H9 (cell line): ENCODE measurements around the gene NUDT8. TPM values are rescaled to one million over a fixed set of nuclear protein-coding genes. Genes with fewer than 3 reads are reported as not detected.

Source experiments
- DNase-seq: peaks from one replicate; pipeline ENCODE4 v3.0.0-alpha.2; 2017
- H2AFZ ChIP-seq: one replicate; pipeline ENCODE4 v1.6.1; 2013; ENCODE audit warnings: mild to moderate bottlenecking, low read length, control low read depth, moderate library complexity
- H2AK5ac ChIP-seq: 2 replicates; pipeline ENCODE4 v1.6.1; 2013; ENCODE audit warnings: low read length, control low read depth, mixed read lengths; ENCODE audit not compliant: insufficient read length
- H2BK120ac ChIP-seq: one replicate; pipeline ENCODE4 v1.6.1; 2013; ENCODE audit warnings: low read depth, mild to moderate bottlenecking, low read length, control low read depth, inconsistent platforms; ENCODE audit not compliant: poor library complexity, severe bottlenecking
- H2BK12ac ChIP-seq: 2 replicates; pipeline ENCODE4 v1.6.1; 2013; ENCODE audit warnings: low read length, control low read depth, mixed read lengths, low read depth; ENCODE audit not compliant: insufficient read length
- H2BK15ac ChIP-seq: 2 replicates; pipeline ENCODE4 v1.6.1; 2013; ENCODE audit warnings: low read depth, low read length, control low read depth
- H2BK20ac ChIP-seq: one replicate; pipeline ENCODE4 v1.6.1; 2013; ENCODE audit warnings: low read depth, mild to moderate bottlenecking, low read length, control low read depth, inconsistent platforms; ENCODE audit not compliant: poor library complexity, severe bottlenecking
- H2BK5ac ChIP-seq: 2 replicates; pipeline ENCODE4 v1.6.1; 2013; ENCODE audit warnings: low read length, control low read depth, mixed read lengths; ENCODE audit not compliant: insufficient read length
- H3K14ac ChIP-seq: 2 replicates; pipeline ENCODE4 v1.6.1; 2013; ENCODE audit warnings: low read length, control low read depth; ENCODE audit not compliant: insufficient read depth
- H3K18ac ChIP-seq: 2 replicates; pipeline ENCODE4 v1.6.1; 2013; ENCODE audit warnings: low read depth, mild to moderate bottlenecking, mixed read lengths, low read length, control low read depth; ENCODE audit not compliant: insufficient read length
- H3K23ac ChIP-seq: 2 replicates; pipeline ENCODE4 v1.6.1; 2013; ENCODE audit warnings: low read length, control low read depth, mixed read lengths, low read depth; ENCODE audit not compliant: insufficient read length
- H3K23me2 ChIP-seq: 2 replicates; pipeline ENCODE4 v1.6.1; 2013; ENCODE audit warnings: low read depth, mild to moderate bottlenecking, mixed read lengths, low read length, control low read depth; ENCODE audit not compliant: insufficient read length, poor library complexity, severe bottlenecking
- H3K27ac ChIP-seq: 2 replicates; pipeline ENCODE4 v1.5.1; 2013; ENCODE audit warnings: low read length, control low read depth, mixed read lengths, low read depth; ENCODE audit not compliant: insufficient read length
- H3K27me3 ChIP-seq: 2 replicates; pipeline ENCODE4 v1.6.1; 2013; ENCODE audit warnings: low read length, control low read depth, inconsistent platforms; ENCODE audit not compliant: insufficient read depth
- H3K4ac ChIP-seq: 2 replicates; pipeline ENCODE4 v1.6.1; 2013; ENCODE audit warnings: low read depth, mild to moderate bottlenecking, control low read depth, inconsistent platforms, low read length, moderate library complexity
- H3K4me1 ChIP-seq: 2 replicates; pipeline ENCODE4 v1.6.1; 2013; ENCODE audit warnings: low read length, control low read depth, inconsistent platforms; ENCODE audit not compliant: insufficient read depth
- H3K4me2 ChIP-seq: 2 replicates; pipeline ENCODE4 v1.6.1; 2013; ENCODE audit warnings: low read length, control low read depth, mixed read lengths; ENCODE audit not compliant: insufficient read length, insufficient read depth
- H3K56ac ChIP-seq: 2 replicates; pipeline ENCODE4 v1.6.1; 2013; ENCODE audit warnings: low read depth, mild to moderate bottlenecking, mixed read lengths, low read length, control low read depth; ENCODE audit not compliant: insufficient read length
- H3K79me1 ChIP-seq: 2 replicates; pipeline ENCODE4 v1.6.1; 2013; ENCODE audit warnings: low read depth, mild to moderate bottlenecking, moderate library complexity, low read length, control low read depth, inconsistent platforms; ENCODE audit not compliant: insufficient read depth, poor library complexity, severe bottlenecking
- H3K79me2 ChIP-seq: 2 replicates; pipeline ENCODE4 v1.6.1; 2013; ENCODE audit warnings: low read length, control low read depth, inconsistent platforms; ENCODE audit not compliant: insufficient read depth
- H3K9ac ChIP-seq: 2 replicates; pipeline ENCODE4 v1.6.1; 2013; ENCODE audit warnings: low read length, control low read depth, mixed read lengths; ENCODE audit not compliant: insufficient read length; ENCODE audit errors: extremely low read depth
- H3K9me3 ChIP-seq: one replicate; pipeline ENCODE4 v1.6.1; 2013; ENCODE audit warnings: low read depth, low read length, inconsistent platforms; ENCODE audit not compliant: control insufficient read depth
- H3T11ph ChIP-seq: one replicate; pipeline ENCODE4 v1.6.1; 2013; ENCODE audit warnings: mild to moderate bottlenecking, low read length, control low read depth, inconsistent platforms
- H4K20me1 ChIP-seq: one replicate; pipeline ENCODE4 v1.6.1; 2013; ENCODE audit not compliant: control insufficient read depth, insufficient read length, insufficient read depth
- H4K5ac ChIP-seq: 2 replicates; pipeline ENCODE4 v1.6.1; 2013; ENCODE audit warnings: low read depth, mild to moderate bottlenecking, mixed read lengths, low read length, control low read depth; ENCODE audit not compliant: insufficient read length
- H4K8ac ChIP-seq: replicated peaks from 2 replicates; pipeline ENCODE4 v1.6.1; 2013; ENCODE audit warnings: low read length, control low read depth, mixed read lengths, low read depth; ENCODE audit not compliant: insufficient read length
- H4K91ac ChIP-seq: 2 replicates; pipeline ENCODE4 v1.6.1; 2013; ENCODE audit warnings: low read depth, mild to moderate bottlenecking, moderate library complexity, mixed read lengths, low read length, control low read depth; ENCODE audit not compliant: insufficient read length
- H3K27ac Mint-ChIP-seq, 3 experiments: 2 replicates in 2 of 3; 3 replicates in 1 of 3; pipeline ENCODE4 v1.8.0; 2020 to 2021; ENCODE audit warnings: mixed read lengths in 3 of 3, mild to moderate bottlenecking in 1 of 3, moderate library complexity in 1 of 3
- H3K27me3 Mint-ChIP-seq: 2 replicates; pipeline ENCODE4 v1.8.0; 2021; ENCODE audit warnings: low read depth, mild to moderate bottlenecking, moderate library complexity, mixed read lengths
- H3K36me3 Mint-ChIP-seq, 3 experiments: 2 replicates in 2 of 3; 3 replicates in 1 of 3; pipeline ENCODE4 v1.8.0; 2020 to 2021; ENCODE audit warnings: low read depth in 3 of 3, mixed read lengths in 3 of 3; ENCODE audit not compliant: insufficient read depth in 1 of 3
- H3K4me1 Mint-ChIP-seq, 2 experiments: 2 replicates each; pipeline ENCODE4 v1.8.0; 2020; ENCODE audit warnings: mixed read lengths in 2 of 2
- H3K4me3 Mint-ChIP-seq, 2 experiments: 2 replicates in 1 of 2; 3 replicates in 1 of 2; pipeline ENCODE4 v1.8.0; 2020 to 2021; ENCODE audit warnings: mild to moderate bottlenecking in 2 of 2, mixed read lengths in 2 of 2, moderate library complexity in 1 of 2
- H3K9me3 Mint-ChIP-seq, 2 experiments: 2 replicates in 1 of 2; 3 replicates in 1 of 2; pipeline ENCODE4 v1.8.0; 2020; ENCODE audit warnings: mild to moderate bottlenecking in 2 of 2, mixed read lengths in 2 of 2, moderate library complexity in 1 of 2
- CTCF ChIP-seq: fragments of 200-600 bp; sonication (generic); conservative IDR thresholded peaks from 3 replicates; pipeline ENCODE4 v1.8.0; 2021; ENCODE audit warnings: antibody characterized with exemption, mild to moderate bottlenecking
- WGBS: extraction: QIAGEN DNeasy Blood & Tissue Kit; methylation state at CpG from one replicate; pipeline ENCODE4 v1.1.7; 2013; ENCODE audit warnings: missing lambda C conversion rate, low lambda C conversion rate, mixed read lengths; ENCODE audit not compliant: insufficient read length; ENCODE audit errors: extremely low coverage; 5-methylcytosine and 5-hydroxymethylcytosine counted together
- total RNA-seq: library from RNA; stranded (reverse); gene quantifications from 2 replicates; pipeline ENCODE4 v1.2.1, GENCODE V29; 2021

The NUDT8 gene
- total RNA-seq, 1 experiment from 2014 or later = 6.5 TPM

- Histone ChIP-seq H3K79me1 (no peaks in the 10 kb centered on the region), H3T11ph (no peak overlapping the region), H4K8ac (no peak overlapping the region), H3K79me2 (no peaks in the 10 kb centered on the region), H3K56ac (no peak overlapping the region), H4K5ac (no peak overlapping the region), H3K27me3 (no peaks in the 10 kb centered on the region), H2AFZ (no peak overlapping the region), H3K14ac (no peak overlapping the region), H2AK5ac (no peak overlapping the region), H3K27ac (no peak overlapping the region), H3K18ac (no peak overlapping the region), H3K9ac (no peak overlapping the region), H2BK15ac (no peak overlapping the region), H3K9me3 (no peaks in the 10 kb centered on the region), H2BK20ac (no peak overlapping the region), H3K4ac (no peak overlapping the region), H3K23ac (no peak overlapping the region), H2BK12ac (no peak overlapping the region), H4K20me1 (no peaks in the 10 kb centered on the region), H2BK120ac (no peak overlapping the region), H3K4me2 (no peak overlapping the region), H3K4me1 (no peaks in the 10 kb centered on the region), H4K91ac (no peak overlapping the region), H3K23me2 (no peaks in the 10 kb centered on the region), H2BK5ac (no peak overlapping the region)
- WGBS = no CpG with 5 or more reads among the region's 33 CpGs
- H3K9me3 Mint-ChIP-seq = no peaks in the 10 kb centered on the region
- no peak overlapping the region for H3K4me3 Mint-ChIP-seq
- peak overlapping the region in 1 of 3 experiments; percentile 70; a peak in 2 of 7 replicates for H3K27ac Mint-ChIP-seq
- no peaks in the 10 kb centered on the region for H3K4me1 Mint-ChIP-seq
- peaks cover 7% of the 10 kb centered on the region; the same call in 1 of the 2 replicates for H3K27me3 Mint-ChIP-seq
- no peak for TF ChIP-seq CTCF
- H3K36me3 Mint-ChIP-seq = no peaks in the 10 kb centered on the region
- DNase-seq = no peak
These were observed 35.2 kb upstream of the NUDT8 start for GRCh38 chr11:67664696-67665540.
